Loucy (cell line): Measurements from ENCODE around the gene LMBR1.

Experiments
- H2AFZ ChIP-seq: fragments of 200-600 bp; sonication (generic); 2 replicates; pipeline ENCODE4 v1.6.0; 2016; ENCODE audit warnings: antibody characterized with exemption, mild to moderate bottlenecking, low read length, moderate library complexity
- H3F3A ChIP-seq: fragments of 200-600 bp; 2 replicates; pipeline ENCODE4 v1.6.0; 2016; ENCODE audit warnings: antibody characterized with exemption, low read depth, mild to moderate bottlenecking
- H3K27me3 ChIP-seq: fragments of 200-600 bp; sonication (generic); 2 replicates; pipeline ENCODE4 v1.6.1; 2014; ENCODE audit warnings: low read length, mild to moderate bottlenecking; ENCODE audit not compliant: insufficient read depth, poor library complexity, severe bottlenecking
- H3K36me3 ChIP-seq: fragments of 200-600 bp; sonication (generic); 2 replicates; pipeline ENCODE4 v1.6.1; 2016; ENCODE audit warnings: low read length; ENCODE audit not compliant: insufficient read depth
- H3K4me1 ChIP-seq: fragments of 200-600 bp; sonication (generic); 2 replicates; pipeline ENCODE4 v1.5.1; 2014; ENCODE audit warnings: low read length, mild to moderate bottlenecking; ENCODE audit not compliant: insufficient read depth, poor library complexity, severe bottlenecking
- H3K4me2 ChIP-seq: fragments of 200-600 bp; sonication (generic); 2 replicates; pipeline ENCODE4 v1.6.0; 2014; ENCODE audit warnings: antibody characterized with exemption, low read length, low read depth, mild to moderate bottlenecking; ENCODE audit not compliant: poor library complexity, severe bottlenecking
- H3K4me3 ChIP-seq: fragments of 200-600 bp; sonication (generic); 2 replicates; pipeline ENCODE4 v1.5.1; 2014; ENCODE audit warnings: low read length, mild to moderate bottlenecking, mixed read lengths; ENCODE audit not compliant: poor library complexity, severe bottlenecking
- H3K79me2 ChIP-seq: fragments of 200-600 bp; sonication (generic); 2 replicates; pipeline ENCODE4 v1.6.1; 2014; ENCODE audit warnings: low read length; ENCODE audit not compliant: insufficient read depth
- H3K9ac ChIP-seq: fragments of 200-600 bp; sonication (generic); 2 replicates; pipeline ENCODE4 v1.6.0; 2014; ENCODE audit warnings: mild to moderate bottlenecking, low read depth, low read length, moderate library complexity; ENCODE audit not compliant: poor library complexity, severe bottlenecking
- H3K9me2 ChIP-seq: fragments of 200-600 bp; sonication (generic); replicated peaks from 2 replicates; pipeline ENCODE4 v1.6.1; 2016; ENCODE audit warnings: low read depth, low read length, mixed read lengths
- H3K9me3 ChIP-seq: fragments of 200-600 bp; sonication (generic); 2 replicates; pipeline ENCODE4 v1.6.1; 2014; ENCODE audit warnings: mild to moderate bottlenecking, antibody characterized with exemption, low read length, low read depth; ENCODE audit not compliant: insufficient read depth
- H4K20me1 ChIP-seq: fragments of 200-600 bp; sonication (generic); 2 replicates; pipeline ENCODE4 v1.6.0; 2014; ENCODE audit warnings: antibody characterized with exemption, low read length, mild to moderate bottlenecking; ENCODE audit not compliant: insufficient read depth, poor library complexity, severe bottlenecking
- EZH2phosphoT487 ChIP-seq: fragments of 200-600 bp; IDR thresholded peaks from 2 replicates; pipeline ENCODE4 v1.6.1; 2018; ENCODE audit warnings: antibody characterized with exemption, mild to moderate bottlenecking, moderate library complexity, borderline replicate concordance
- TF ChIP-seq, protein P1 (sequence below): fragments of 200-600 bp; sonication (generic); conservative IDR thresholded peaks from 2 replicates; pipeline ENCODE4 v1.5.1; 2014; ENCODE audit warnings: mild to moderate bottlenecking, antibody characterized with exemption, low read length

The LMBR1 gene

DNA sequence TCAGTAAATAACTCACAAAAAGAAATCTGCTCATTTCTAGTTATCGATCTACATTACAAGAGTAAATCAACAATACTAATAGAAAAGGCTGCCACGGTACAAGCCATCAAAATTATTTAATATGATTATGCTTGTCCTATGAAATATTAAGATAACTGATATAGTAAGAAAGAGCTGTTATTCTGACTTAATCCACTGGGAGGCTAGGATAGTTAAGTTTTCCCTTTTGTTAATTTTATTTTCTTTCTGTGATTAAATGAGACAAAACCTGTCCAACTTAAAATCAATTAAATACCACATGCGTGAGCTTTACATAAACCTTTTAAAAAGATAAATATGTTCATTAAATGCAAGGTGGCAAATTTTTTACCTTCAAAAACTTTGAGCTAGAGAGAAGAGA, 114.8 kb downstream of the LMBR1 start:
- H3K4me3 ChIP-seq, result no peak overlapping the region
- no peaks in the 10 kb centered on the region for H3K9me2 ChIP-seq
- no peaks in the 10 kb centered on the region for H3K27me3 ChIP-seq
- H3F3A ChIP-seq, result peaks cover 5% of the 10 kb centered on the region; the same call in 1 of the 2 replicates
- H3K9me3 ChIP-seq, result no peaks in the 10 kb centered on the region
- no peaks in the 10 kb centered on the region for H4K20me1 ChIP-seq
- TF ChIP-seq, protein P1, sequence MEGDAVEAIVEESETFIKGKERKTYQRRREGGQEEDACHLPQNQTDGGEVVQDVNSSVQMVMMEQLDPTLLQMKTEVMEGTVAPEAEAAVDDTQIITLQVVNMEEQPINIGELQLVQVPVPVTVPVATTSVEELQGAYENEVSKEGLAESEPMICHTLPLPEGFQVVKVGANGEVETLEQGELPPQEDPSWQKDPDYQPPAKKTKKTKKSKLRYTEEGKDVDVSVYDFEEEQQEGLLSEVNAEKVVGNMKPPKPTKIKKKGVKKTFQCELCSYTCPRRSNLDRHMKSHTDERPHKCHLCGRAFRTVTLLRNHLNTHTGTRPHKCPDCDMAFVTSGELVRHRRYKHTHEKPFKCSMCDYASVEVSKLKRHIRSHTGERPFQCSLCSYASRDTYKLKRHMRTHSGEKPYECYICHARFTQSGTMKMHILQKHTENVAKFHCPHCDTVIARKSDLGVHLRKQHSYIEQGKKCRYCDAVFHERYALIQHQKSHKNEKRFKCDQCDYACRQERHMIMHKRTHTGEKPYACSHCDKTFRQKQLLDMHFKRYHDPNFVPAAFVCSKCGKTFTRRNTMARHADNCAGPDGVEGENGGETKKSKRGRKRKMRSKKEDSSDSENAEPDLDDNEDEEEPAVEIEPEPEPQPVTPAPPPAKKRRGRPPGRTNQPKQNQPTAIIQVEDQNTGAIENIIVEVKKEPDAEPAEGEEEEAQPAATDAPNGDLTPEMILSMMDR, result peak; percentile 56
- no peak for TF ChIP-seq EZH2phosphoT487
- H3K9ac ChIP-seq, result no peak overlapping the region
- H3K4me2 ChIP-seq, result peak overlapping the region; percentile 49
- H3K36me3 ChIP-seq, result peaks cover 3% of the 10 kb centered on the region; the same call in 1 of the 2 replicates
- H2AFZ ChIP-seq, result no peak overlapping the region
- H3K4me1 ChIP-seq, result peaks cover 49% of the 10 kb centered on the region
- no peaks in the 10 kb centered on the region for H3K79me2 ChIP-seq

DNA sequence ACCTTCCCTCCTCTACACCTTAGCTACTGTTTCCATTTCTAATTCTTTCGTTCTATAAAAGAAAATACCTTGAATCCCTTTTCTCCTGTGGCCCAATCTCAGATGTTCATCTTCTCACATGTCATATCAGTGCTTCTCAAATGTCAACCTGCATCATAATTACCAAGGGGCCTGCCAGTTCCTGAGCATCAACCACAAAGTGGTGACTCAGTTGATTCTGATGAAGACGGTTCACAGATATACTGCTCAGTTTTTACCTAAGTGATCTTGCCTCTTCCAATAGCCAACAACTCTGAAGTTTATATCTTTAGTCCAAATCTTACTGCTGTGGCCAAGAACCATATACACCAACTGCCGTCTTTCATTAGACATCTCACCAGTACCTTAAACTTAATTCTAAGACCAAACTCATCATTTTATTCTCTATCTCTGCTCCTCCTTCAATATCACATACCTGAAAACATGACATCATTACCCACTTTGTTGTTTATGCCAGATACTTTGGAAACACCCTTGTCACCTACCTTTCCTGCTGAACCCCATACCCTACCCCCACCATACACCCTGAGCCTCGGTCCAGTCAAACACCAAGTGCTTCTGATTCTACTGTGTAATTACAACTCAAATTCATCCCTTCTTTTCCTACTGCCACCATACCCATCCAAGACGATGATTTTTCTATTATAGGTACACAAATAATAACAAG, 115.5 kb downstream of the LMBR1 start:
- Histone ChIP-seq H3K4me1 (peaks cover 49% of the 10 kb centered on the region), H3K9me3 (no peaks in the 10 kb centered on the region), H3K79me2 (no peaks in the 10 kb centered on the region), H3K27me3 (no peaks in the 10 kb centered on the region), H3K4me2 (peak overlapping the region; percentile 49), H3K9ac (no peak overlapping the region), H3K4me3 (peak overlapping the region; percentile 44), H3F3A (peaks cover 5% of the 10 kb centered on the region; the same call in 1 of the 2 replicates), H3K9me2 (no peaks in the 10 kb centered on the region), H3K36me3 (peaks cover 3% of the 10 kb centered on the region; the same call in 1 of the 2 replicates), H2AFZ (no peak overlapping the region), H4K20me1 (no peaks in the 10 kb centered on the region)
- no peak for TF ChIP-seq EZH2phosphoT487

DNA sequence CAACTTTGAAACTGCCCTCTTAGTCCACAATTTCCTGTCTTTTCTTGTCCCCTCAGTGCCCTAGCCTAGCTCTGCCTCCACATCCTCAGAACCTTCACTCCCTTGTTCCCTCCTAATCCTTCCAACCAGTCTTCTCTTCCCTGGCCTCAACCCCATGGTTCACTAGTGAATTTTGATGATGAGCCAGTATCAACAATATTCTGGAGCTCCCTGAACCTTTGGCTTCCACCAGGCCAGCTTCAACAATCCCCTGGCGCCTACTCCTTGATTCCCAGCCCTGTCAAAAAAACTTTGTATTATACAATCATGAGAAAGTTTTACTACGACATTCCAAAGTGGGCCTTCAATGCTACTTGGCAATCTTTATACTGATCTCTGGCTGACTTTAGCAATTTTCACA, 116.5 kb downstream of the LMBR1 start:
- no peaks in the 10 kb centered on the region for H3K27me3 ChIP-seq
- H3K9me3 ChIP-seq, result no peaks in the 10 kb centered on the region
- no peaks in the 10 kb centered on the region for H4K20me1 ChIP-seq
- H3K4me2 ChIP-seq, result no peak overlapping the region
- no peak overlapping the region for H2AFZ ChIP-seq
- no peaks in the 10 kb centered on the region for H3K36me3 ChIP-seq
- TF ChIP-seq EZH2phosphoT487, result no peak
- TF ChIP-seq, protein P1, result no peak
- no peaks in the 10 kb centered on the region for H3K9me2 ChIP-seq
- peaks cover 49% of the 10 kb centered on the region for H3K4me1 ChIP-seq
- H3K79me2 ChIP-seq, result no peaks in the 10 kb centered on the region
- no peak overlapping the region for H3K4me3 ChIP-seq
- H3F3A ChIP-seq, result peaks cover 5% of the 10 kb centered on the region; the same call in 1 of the 2 replicates
- no peak overlapping the region for H3K9ac ChIP-seq

DNA sequence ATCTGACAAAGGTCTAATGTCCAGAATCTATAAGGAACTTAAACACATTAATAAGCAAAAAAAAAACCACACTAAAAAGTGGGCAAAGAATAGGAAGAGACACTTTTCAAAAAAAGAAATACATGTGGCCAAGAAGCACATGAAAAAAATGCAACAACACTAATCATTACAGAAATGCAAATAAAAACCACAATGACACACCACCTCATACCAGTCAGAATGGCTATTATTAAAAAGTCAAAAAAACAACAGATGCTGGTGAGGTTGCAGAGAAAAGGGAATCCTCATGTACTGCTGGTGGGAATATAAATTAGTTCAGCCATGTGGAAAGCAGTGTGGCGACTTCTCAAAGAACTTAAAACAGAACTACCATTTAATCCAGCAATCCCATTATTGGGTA, 119.0 kb downstream of the LMBR1 start:
- Histone ChIP-seq H3K27me3 (no peaks in the 10 kb centered on the region), H3K9ac (no peak overlapping the region), H3K4me2 (no peak overlapping the region), H3F3A (peaks cover 5% of the 10 kb centered on the region; the same call in 1 of the 2 replicates), H4K20me1 (no peaks in the 10 kb centered on the region), H2AFZ (no peak overlapping the region), H3K9me3 (no peaks in the 10 kb centered on the region), H3K9me2 (no peaks in the 10 kb centered on the region), H3K4me1 (peaks cover 33% of the 10 kb centered on the region), H3K36me3 (no peaks in the 10 kb centered on the region), H3K79me2 (peaks cover 6% of the 10 kb centered on the region; the same call in 1 of the 2 replicates), H3K4me3 (no peak overlapping the region)
- TF ChIP-seq, protein P1, result no peak
- no peak for TF ChIP-seq EZH2phosphoT487
